Right atrium auricular region (tissue), 2 donors: ENCODE results near the gene ITFG2. TPM values are rescaled to one million over a fixed set of nuclear protein-coding genes. Genes with fewer than 3 reads are reported as not detected.

Source experiments
- DNase-seq: peaks from one replicate; pipeline ENCODE4 v3.0.0-alpha.2; 2019; ENCODE audit warnings: low spot score
- H3K27ac ChIP-seq, 2 donors: fragments of 200-600 bp; sonication (generic); 1 replicate in 1 of 2; 2 replicates in 1 of 2; pipeline ENCODE4 v1.5.1; 2016 to 2019
- H3K27me3 ChIP-seq, 2 donors: fragments of 200-600 bp; sonication (generic); one replicate each; pipeline versions ENCODE4 v1.5.1 to v1.6.0; 2017 to 2019
- H3K36me3 ChIP-seq: fragments of 200-600 bp; sonication (generic); one replicate; pipeline ENCODE4 v1.5.1; 2016
- H3K4me1 ChIP-seq, 2 donors: fragments of 200-600 bp; sonication (generic); one replicate each; pipeline versions ENCODE4 v1.5.1 to v1.6.0; 2017 to 2019
- H3K4me3 ChIP-seq, 2 donors: fragments of 200-600 bp; sonication (generic); 1 replicate in 1 of 2; 2 replicates in 1 of 2; pipeline ENCODE4 v1.5.1; 2017 to 2019; ENCODE audit warnings: mild to moderate bottlenecking in 1 of 2, moderate library complexity in 1 of 2
- H3K9me3 ChIP-seq, 2 donors: fragments of 200-600 bp; sonication (generic); one replicate each; pipeline ENCODE4 v1.5.1; 2019
- CTCF ChIP-seq, 2 donors: fragments of 200-600 bp; sonication (generic); IDR thresholded peaks; one replicate each; pipeline ENCODE4 v1.5.1; 2019; ENCODE audit warnings: antibody characterized with exemption in 2 of 2
- total RNA-seq, 2 donors: library from RNA; depleted of rRNA; stranded (reverse); fragments of >200 nt; gene quantifications; one replicate each; pipeline ENCODE4 v1.1.0, GENCODE V29; 2016

Gene ITFG2
- total RNA-seq, 2 donors from 2014 or later: 12.7 to 13.7 TPM

- TF ChIP-seq CTCF (IDR thresholded peaks at IDR 0.05): no peak
- Histone ChIP-seq H3K4me1 (peaks cover 0 to 11% of the 10 kb centered on the region in 2 donors), H3K27ac (peak overlapping the region; percentile 16 to 29), H3K27me3 (no peaks in the 10 kb centered on the region), H3K9me3 (no peaks in the 10 kb centered on the region), H3K4me3 (no peak overlapping the region), H3K36me3 (peaks cover 8% of the 10 kb centered on the region)
- DNase-seq: no peak
Measured at GRCh38 chr12:2845280-2845679, 32.8 kb downstream of the ITFG2 start.

GRCh38 chr12:2851931-2852330 lies 39.5 kb downstream of the ITFG2 start:
- Histone ChIP-seq H3K27ac (no peak overlapping the region), H3K27me3 (no peaks in the 10 kb centered on the region), H3K9me3 (no peaks in the 10 kb centered on the region), H3K4me1 (peaks cover 0 to 4% of the 10 kb centered on the region in 2 donors), H3K36me3 (peaks cover 8% of the 10 kb centered on the region), H3K4me3 (no peak overlapping the region)
- TF ChIP-seq CTCF (IDR thresholded peaks at IDR 0.05): no peak
- no peak for DNase-seq

GRCh38 chr12:2853626-2854025 lies 41.2 kb downstream of the ITFG2 start:
- H3K4me1 ChIP-seq: peaks cover 0 to 7% of the 10 kb centered on the region in 2 donors
- TF ChIP-seq CTCF (IDR thresholded peaks at IDR 0.05): peak; percentile 79 to 88
- H3K9me3 ChIP-seq: no peaks in the 10 kb centered on the region
- no peak overlapping the region for H3K27ac ChIP-seq
- no peak overlapping the region for H3K4me3 ChIP-seq
- no peaks in the 10 kb centered on the region for H3K27me3 ChIP-seq
- H3K36me3 ChIP-seq: no peaks in the 10 kb centered on the region
- peak; percentile 83 for DNase-seq

- Histone ChIP-seq H3K9me3 (no peaks in the 10 kb centered on the region), H3K4me1 (peaks cover 0 to 9% of the 10 kb centered on the region in 2 donors), H3K36me3 (no peaks in the 10 kb centered on the region), H3K27me3 (no peaks in the 10 kb centered on the region), H3K27ac (no peak overlapping the region), H3K4me3 (no peak overlapping the region)
- no peak for DNase-seq
- no peak for TF ChIP-seq CTCF (IDR thresholded peaks at IDR 0.05)
Measured at GRCh38 chr12:2854669-2855453, 42.4 kb downstream of the ITFG2 start.

GRCh38 chr12:2855546-2855945 lies 43.1 kb downstream of the ITFG2 start:
- Histone ChIP-seq H3K4me3 (no peak overlapping the region), H3K27me3 (no peaks in the 10 kb centered on the region), H3K9me3 (no peaks in the 10 kb centered on the region), H3K27ac (no peak overlapping the region), H3K4me1 (peaks cover 0 to 9% of the 10 kb centered on the region in 2 donors), H3K36me3 (no peaks in the 10 kb centered on the region)
- TF ChIP-seq CTCF (IDR thresholded peaks at IDR 0.05): no peak
- no peak for DNase-seq

- Histone ChIP-seq H3K4me3 (no peak overlapping the region), H3K9me3 (no peaks in the 10 kb centered on the region), H3K27ac (no peak overlapping the region), H3K27me3 (no peaks in the 10 kb centered on the region), H3K36me3 (no peaks in the 10 kb centered on the region), H3K4me1 (peaks cover 0 to 9% of the 10 kb centered on the region in 2 donors)
- DNase-seq: no peak
- no peak for TF ChIP-seq CTCF (IDR thresholded peaks at IDR 0.05)
Measured at GRCh38 chr12:2856051-2856450, 43.6 kb downstream of the ITFG2 start.
